NOMO-1 treated with dmso at 0.1 percent for 144 hours (cell line): ENCODE data around the gene MOB3A.
"Not testable (repeated sequence)": the region's sequence is repeated elsewhere in the genome, so short reads cannot be mapped to it uniquely, and the experiment has no call there.

Experiments used
- DNase-seq: peaks from one replicate; lab custom pipeline; 2025; ENCODE audit not compliant: unreplicated experiment; lab: John Stamatoyannopoulos, UW

Gene MOB3A

DNA sequence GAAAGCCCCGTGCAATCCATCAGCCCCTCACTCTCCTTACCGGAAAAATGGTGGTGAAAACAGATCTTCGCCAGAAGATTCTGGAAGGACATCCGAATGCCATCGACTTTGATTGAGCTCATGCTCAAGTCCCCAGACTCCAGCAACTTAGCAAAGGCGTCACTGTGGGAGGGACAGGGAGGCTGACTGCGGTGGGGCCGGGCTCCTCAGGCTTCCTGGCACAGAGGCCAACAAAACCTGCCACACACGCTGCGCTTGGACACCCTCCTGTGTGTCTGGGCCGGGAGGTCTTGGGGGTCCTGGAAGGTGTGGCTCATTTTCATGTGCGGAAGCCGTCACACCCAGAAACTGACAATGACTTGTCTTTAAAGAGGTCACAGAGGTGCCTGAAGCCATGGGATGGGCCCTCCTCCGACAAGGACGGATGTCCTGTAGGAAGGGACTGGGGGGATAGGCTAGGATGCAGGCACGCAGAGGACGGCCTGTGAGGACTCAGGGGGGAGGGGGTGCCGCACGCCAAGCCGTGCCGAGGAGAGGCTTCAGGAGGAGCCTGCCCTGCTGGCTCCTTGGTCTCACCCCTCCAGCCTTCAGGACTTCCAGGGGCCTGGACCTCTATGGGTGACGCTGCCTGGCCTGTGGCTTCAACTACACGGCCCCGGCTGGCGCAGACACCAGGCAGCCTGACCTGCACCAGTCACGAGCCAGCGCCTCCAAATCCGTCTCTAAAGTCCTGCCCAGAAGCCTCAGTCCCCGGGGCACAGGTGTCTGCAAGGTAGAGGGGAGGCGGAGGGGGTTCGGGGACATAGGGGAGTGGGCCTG lies 13.1 kb upstream of the MOB3A start:
- no peak for DNase-seq

GRCh38 chr19:2108251-2109016 lies 12.3 kb upstream of the MOB3A start:
- DNase-seq, result no peak

DNA sequence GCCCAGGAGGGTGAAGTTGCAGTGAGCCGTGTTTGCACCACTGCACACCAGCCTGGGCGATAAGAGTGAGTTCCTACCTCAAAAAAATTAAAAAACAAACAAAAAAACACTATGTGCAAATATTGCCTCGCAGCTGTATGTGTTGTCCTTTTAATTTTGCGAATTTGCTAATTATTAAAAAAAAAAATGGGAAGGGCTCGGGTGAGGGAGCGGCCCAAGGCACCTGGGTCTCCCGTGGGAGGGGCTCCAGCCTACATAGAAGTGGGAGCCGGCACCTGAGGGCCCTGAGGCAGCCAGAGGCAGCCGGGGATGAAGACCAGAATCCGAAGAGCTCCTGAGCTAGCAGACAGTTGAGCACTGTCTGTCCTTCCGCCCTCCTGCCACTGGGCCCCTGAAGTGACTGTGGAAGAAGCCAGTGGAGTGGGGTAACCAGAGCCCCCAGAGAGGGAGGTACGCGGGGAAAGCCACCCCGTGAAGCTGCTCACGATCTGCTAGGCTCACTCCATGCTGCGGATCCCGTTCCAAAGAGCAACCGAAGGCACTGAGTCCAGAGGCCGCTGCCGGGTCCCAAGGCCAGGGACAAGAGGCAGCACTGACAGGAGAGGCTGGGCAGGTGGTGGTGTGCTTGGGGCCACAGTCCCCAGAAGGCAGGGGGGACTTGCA lies 7.0 kb upstream of the MOB3A start:
- no peak for DNase-seq

DNA sequence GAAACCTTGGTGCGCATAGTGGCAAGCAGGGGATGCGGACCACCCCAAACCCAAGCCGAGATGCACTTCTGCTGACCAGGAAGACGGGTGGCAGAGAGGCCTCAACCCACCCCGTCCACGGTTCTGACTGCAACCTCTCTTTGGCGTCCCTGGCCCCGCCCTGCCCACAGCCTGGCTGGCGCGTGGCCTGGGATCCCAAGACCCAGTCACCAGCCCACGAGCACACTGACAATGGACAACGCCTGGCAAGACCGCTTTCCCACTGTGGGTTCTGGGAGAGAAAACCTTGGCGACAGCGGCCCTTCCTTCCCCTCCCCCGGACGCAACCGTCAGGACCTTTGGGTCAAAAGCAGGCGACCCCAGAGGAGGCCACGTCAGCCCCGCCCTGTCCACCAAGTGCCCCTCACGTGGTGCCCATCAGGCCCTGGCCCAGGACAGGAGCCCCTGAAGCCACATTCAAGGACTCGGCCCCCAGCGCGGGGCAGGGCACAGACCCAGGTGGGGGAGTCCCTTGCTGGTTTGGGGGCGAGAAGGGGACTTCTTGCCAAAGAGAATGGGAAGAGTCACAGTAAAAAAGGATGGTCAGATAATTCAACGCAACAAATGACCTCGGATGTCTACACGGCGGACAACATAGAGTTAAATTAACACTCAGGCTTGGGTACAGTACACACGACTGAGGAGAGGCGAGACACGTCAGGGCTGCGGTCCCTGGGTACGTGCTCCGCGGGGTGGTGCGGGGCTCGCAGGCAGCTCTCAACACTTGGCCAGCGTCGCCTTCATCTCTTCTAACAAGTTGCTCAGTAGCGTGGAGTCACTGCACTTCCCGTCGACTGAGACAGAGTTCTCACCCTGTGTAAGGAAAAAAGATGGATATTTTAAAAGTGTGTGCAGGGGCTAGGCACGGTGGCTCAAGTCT lies 5.5 kb upstream of the MOB3A start:
- no peak for DNase-seq

- DNase-seq, result no peak
These were observed 4.6 kb upstream of the MOB3A start for GRCh38 chr19:2100719-2101061.

DNA sequence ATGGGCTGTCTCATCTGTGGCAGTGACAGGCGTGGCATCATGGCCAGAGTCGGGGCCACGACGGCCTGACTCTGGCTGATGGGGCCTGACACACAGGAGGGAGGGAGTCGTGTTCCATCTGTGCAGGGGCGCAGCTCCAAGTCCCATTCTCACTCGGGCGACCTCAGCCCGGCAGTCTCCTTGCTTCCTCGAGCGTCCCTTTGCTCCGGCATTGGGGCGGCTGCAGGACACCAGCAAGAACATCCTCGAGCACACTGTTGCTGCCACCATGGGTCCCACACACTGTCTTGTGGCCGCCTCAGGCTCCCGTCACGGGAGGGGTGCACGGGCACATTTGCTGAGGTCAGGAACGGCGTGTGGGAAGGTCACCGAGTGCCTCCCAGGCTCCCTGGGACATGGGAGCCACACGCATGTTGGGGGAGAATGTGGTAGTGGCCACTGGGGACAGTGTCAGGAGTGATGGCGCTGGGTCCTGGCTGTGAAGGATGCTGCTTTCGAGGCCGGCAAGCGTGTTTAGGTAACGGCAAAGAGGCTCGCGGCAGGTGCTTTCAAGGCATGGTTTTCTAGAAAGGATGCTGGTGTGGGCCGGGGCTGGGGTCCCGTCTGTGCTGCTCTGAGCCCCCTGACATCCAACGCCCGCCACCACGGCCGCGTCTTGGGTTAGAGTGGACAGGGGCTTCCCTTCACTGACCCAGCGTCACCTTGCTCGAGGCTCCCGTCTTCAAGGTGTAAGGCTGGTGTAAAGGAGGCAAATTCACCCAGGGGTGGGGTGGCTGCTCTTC lies 4.0 kb upstream of the MOB3A start:
- DNase-seq, result no peak

DNA sequence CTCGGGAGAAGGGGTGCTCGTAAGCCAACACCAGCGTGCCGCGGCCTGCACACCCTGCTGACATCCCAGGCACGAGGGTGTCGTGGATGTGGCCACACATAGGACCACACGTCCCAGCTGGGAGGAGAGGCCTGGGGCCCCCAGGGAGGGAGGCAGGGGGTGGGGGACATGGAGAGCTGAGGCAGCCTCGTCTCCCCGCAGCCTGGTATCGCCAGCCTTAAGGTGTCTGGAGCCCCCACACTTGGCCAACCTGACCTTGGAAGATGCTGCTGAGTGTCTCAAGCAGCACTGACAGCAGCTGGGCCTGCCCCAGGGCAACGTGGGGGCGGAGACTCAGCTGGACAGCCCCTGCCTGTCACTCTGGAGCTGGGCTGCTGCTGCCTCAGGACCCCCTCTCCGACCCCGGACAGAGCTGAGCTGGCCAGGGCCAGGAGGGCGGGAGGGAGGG lies 3.0 kb upstream of the MOB3A start:
- DNase-seq, result no peak

DNA sequence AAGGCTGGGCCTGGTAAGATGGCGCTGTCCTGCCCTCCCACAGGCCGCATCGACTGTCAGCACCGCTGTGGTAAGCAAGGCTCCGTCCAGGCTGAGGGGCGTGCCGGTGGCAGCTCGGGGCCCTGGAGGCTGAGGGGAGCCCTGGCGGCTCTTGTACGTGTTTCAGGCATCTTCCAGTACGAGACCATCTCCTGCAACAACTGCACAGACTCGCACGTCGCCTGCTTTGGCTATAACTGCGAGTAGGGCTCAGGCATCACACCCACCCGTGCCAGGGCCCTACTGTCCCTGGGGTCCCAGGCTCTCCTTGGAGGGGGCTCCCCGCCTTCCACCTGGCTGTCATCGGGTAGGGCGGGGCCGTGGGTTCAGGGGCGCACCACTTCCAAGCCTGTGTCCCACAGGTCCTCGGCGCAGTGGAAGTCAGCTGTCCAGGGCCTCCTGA lies 1.8 kb upstream of the MOB3A start:
- no peak for DNase-seq

- DNase-seq, result no peak
These were observed 1.2 kb upstream of the MOB3A start for GRCh38 chr19:2097203-2097885.

GRCh38 chr19:2096480-2097202 lies 515 bp upstream of the MOB3A start, which contains the start of gene IZUMO4:
Gene IZUMO4, plus strand, starts transcription at chr19:2096915. Its CDS starts 31 bp downstream, at chr19:2096946.
- peak; percentile 96 for DNase-seq

DNA sequence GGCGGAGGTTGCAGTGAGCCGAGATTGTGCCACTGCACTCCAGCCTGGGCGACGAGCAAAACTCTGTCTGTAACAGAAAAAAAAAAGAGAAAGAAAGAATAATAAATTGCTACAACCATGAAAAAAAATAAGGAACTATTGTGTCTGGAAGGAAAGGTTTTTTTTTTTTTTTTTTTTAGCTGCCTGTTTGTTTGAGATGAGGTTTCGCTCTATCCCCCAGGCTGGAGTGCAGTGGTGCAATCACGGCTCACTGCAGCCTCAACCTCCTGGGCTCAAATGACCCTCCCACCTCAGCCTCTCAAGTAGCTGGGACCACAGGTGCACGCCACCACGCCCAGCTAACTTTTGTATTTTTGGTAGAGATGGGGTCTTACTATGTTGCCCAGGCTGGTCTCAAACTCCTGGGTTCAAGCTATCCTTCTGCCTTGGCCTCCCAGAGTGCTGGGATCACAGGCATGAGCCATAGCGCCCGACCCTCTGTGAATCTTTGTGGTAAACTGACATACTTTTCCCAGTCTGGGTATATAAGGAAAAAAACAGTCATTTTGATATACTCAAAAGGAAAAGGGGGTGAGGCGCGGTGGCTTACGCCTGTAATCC lies 4.1 kb downstream of the MOB3A start:
- DNase-seq, result not testable (repeated sequence)

GRCh38 chr19:2089727-2090053 lies 6.4 kb downstream of the MOB3A start:
- DNase-seq, result no peak

DNA sequence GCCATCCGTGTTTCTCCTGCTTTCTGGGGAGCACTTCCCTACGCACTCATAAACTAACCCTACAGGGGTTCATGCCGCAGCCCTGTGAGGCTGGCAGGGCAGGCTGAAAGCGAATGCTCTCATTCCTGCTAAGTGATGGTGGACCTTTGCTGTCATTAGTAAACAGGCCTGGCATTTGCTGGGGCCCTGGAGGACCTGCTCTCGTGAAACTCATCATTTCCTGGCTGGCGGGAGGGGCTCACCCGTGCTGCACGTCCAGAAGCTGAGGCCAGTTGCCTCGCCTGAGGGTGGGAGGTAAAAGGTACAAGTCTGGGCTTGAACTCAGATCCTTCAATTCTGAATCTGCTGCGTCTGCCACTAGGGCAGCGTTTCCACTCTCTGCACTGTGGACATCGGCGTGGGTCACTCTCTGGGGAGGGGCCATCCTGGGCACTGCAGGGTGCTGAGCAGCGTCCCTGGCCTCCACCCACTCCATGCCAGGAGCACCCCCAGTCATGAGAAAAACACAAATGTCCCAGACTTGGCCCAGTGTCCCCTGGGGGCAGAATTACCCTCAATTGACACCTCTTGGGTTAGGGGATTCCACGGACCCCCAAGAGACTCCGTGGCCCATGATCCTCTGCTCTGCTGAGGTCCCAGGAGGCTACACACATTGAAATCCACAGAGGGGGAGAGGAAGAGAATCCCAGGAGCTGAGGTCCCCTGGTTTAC lies 7.0 kb downstream of the MOB3A start:
- no peak for DNase-seq

DNA sequence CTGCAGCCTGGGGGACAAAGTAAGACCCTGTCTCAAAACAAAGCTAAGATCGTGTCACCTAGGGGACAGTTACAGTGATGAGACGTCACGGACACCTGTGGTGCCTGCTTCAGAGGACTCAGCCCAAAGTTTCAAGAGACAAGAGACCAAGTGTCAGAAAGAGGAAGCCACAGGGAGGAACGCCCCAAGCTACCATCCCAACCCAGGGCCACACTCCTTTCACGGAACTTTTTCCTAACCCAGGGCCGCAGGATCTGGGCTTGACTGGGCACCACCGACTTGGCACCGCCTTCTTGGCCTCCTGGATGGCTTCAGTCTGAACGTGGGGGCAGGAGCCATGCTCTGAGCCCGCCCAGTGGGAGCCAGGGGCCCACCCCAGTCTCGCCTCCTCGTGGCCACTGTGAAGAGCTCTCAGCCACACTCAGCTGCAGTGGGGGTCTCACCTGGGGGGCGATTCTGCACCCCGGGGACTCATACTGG lies 8.5 kb downstream of the MOB3A start:
- DNase-seq, result peak; percentile 29

GRCh38 chr19:2086695-2087620 lies 9.2 kb downstream of the MOB3A start:
- not testable (repeated sequence) for DNase-seq

- peak; percentile 99 for DNase-seq
These were observed 11.0 kb downstream of the MOB3A start for GRCh38 chr19:2084993-2085720.
